Measurements from ENCODE around the gene KRT75.
"Not testable (repeated sequence)": the region's sequence is repeated elsewhere in the genome, so short reads cannot be mapped to it uniquely, and the experiment has no call there.

KRT75 gene

GRCh38 chr12:52452101-52452500 lies 17.9 kb upstream of the KRT75 start, which contains the start of gene KRT6B (continued):
- TF ChIP-seq, protein P1, sequence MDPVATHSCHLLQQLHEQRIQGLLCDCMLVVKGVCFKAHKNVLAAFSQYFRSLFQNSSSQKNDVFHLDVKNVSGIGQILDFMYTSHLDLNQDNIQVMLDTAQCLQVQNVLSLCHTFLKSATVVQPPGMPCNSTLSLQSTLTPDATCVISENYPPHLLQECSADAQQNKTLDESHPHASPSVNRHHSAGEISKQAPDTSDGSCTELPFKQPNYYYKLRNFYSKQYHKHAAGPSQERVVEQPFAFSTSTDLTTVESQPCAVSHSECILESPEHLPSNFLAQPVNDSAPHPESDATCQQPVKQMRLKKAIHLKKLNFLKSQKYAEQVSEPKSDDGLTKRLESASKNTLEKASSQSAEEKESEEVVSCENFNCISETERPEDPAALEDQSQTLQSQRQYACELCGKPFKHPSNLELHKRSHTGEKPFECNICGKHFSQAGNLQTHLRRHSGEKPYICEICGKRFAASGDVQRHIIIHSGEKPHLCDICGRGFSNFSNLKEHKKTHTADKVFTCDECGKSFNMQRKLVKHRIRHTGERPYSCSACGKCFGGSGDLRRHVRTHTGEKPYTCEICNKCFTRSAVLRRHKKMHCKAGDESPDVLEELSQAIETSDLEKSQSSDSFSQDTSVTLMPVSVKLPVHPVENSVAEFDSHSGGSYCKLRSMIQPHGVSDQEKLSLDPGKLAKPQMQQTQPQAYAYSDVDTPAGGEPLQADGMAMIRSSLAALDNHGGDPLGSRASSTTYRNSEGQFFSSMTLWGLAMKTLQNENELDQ (tag by site-specific recombination; IDR thresholded peaks at IDR 0.05; ENCODE audit: low read depth), result no peak
- TF ChIP-seq ZSCAN23 (tag by site-specific recombination; IDR thresholded peaks at IDR 0.05) (no peak), ZNF202 (tag by site-specific recombination; IDR thresholded peaks at IDR 0.05; ENCODE audit: borderline replicate concordance) (no peak), ZNF341 (tag by site-specific recombination; IDR thresholded peaks at IDR 0.05; ENCODE audit: low read depth) (no peak)

GRCh38 chr12:52448228-52448627 lies 14.1 kb upstream of the KRT75 start:
- POLR2A ChIA-PET, result no interaction called here

DNA sequence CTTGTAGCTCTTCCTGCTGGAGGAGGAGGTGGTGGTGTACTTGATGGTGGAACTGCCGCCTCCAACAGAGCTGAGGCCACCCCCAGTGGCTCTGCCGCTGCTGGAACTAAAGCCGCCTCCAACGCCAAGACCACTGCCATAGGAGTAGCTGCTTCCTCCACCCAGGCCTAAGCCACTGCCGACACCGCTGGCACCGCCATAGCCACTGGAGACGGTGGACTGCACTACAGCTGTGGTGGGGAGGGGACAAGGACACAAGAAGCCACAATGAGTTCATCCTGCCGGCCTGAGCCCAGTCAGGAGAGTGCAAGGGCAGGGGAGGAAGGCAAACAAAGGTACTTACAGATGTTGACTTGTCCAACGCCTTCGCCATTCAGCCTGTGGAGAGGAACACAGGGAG lies 13.0 kb upstream of the KRT75 start:
- H3K9me3 ChIP-seq (ENCODE audit: control insufficient read depth, insufficient read depth, low read depth, low read length); H3K4me1 ChIP-seq (ENCODE audit: control insufficient read depth, insufficient read depth, low read length); H3K4me3 ChIP-seq (ENCODE audit: low read depth, low read length); POLR2A ChIA-PET; H3K36me3 ChIP-seq (ENCODE audit: control insufficient read depth in 2 of 2, insufficient read depth in 1 of 2, low read length in 2 of 2); H3K27ac ChIP-seq (ENCODE audit: extremely low read depth, low read depth, low read length); CTCF ChIA-PET: not testable (repeated sequence)

More at GRCh38 chr12:52448228-52448627, 14.1 kb upstream of the KRT75 start:
- Histone ChIP-seq H3K27ac (ENCODE audit: extremely low read depth, low read depth, low read length) (no peak overlapping the region), H3K36me3 (ENCODE audit: control insufficient read depth in 2 of 2, insufficient read depth in 1 of 2, low read length in 2 of 2) (no peaks in the 10 kb centered on the region), H3K4me3 (ENCODE audit: low read depth, low read length) (no peak overlapping the region), H3K9me3 (ENCODE audit: control insufficient read depth, insufficient read depth, low read depth, low read length) (no peaks in the 10 kb centered on the region), H3K4me1 (ENCODE audit: control insufficient read depth, insufficient read depth, low read length) (no peaks in the 10 kb centered on the region)
- TF ChIP-seq MYNN (tag by site-specific recombination; IDR thresholded peaks at IDR 0.05; ENCODE audit: borderline replicate concordance), result no peak
- CTCF ChIA-PET, result no interaction called here

- POLR2A ChIA-PET, result no interaction called here
- H3K27ac ChIP-seq (ENCODE audit: extremely low read depth, low read depth, low read length), result no peak overlapping the region
- CTCF ChIA-PET, result no interaction called here
- no peaks in the 10 kb centered on the region for H3K36me3 ChIP-seq (ENCODE audit: control insufficient read depth in 2 of 2, insufficient read depth in 1 of 2, low read length in 2 of 2)
- no peaks in the 10 kb centered on the region for H3K4me1 ChIP-seq (ENCODE audit: control insufficient read depth, insufficient read depth, low read length)
- no peaks in the 10 kb centered on the region for H3K9me3 ChIP-seq (ENCODE audit: control insufficient read depth, insufficient read depth, low read depth, low read length)
- H3K4me3 ChIP-seq (ENCODE audit: low read depth, low read length), result no peak overlapping the region
- no peak for TF ChIP-seq PRDM4 (tag by site-specific recombination; IDR thresholded peaks at IDR 0.05)
- TF ChIP-seq, protein P2, sequence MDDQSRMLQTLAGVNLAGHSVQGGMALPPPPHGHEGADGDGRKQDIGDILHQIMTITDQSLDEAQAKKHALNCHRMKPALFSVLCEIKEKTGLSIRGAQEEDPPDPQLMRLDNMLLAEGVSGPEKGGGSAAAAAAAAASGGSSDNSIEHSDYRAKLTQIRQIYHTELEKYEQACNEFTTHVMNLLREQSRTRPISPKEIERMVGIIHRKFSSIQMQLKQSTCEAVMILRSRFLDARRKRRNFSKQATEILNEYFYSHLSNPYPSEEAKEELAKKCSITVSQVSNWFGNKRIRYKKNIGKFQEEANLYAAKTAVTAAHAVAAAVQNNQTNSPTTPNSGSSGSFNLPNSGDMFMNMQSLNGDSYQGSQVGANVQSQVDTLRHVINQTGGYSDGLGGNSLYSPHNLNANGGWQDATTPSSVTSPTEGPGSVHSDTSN (CRISPR knock-in tag; IDR thresholded peaks at IDR 0.05), result no peak
- no peak for TF ChIP-seq ZBTB6 (tag by site-specific recombination; IDR thresholded peaks at IDR 0.05)
- TF ChIP-seq KLF10 (tag by site-specific recombination; IDR thresholded peaks at IDR 0.05), result no peak
- TF ChIP-seq ZNF660 (tag by site-specific recombination; IDR thresholded peaks at IDR 0.05), result no peak
- TF ChIP-seq ZNF169 (tag by site-specific recombination; IDR thresholded peaks at IDR 0.05), result no peak
- no peak for TF ChIP-seq ZNF404 (tag by site-specific recombination; IDR thresholded peaks at IDR 0.05)
- TF ChIP-seq ZNF248 (tag by site-specific recombination; IDR thresholded peaks at IDR 0.05), result no peak
- TF ChIP-seq, protein P3, sequence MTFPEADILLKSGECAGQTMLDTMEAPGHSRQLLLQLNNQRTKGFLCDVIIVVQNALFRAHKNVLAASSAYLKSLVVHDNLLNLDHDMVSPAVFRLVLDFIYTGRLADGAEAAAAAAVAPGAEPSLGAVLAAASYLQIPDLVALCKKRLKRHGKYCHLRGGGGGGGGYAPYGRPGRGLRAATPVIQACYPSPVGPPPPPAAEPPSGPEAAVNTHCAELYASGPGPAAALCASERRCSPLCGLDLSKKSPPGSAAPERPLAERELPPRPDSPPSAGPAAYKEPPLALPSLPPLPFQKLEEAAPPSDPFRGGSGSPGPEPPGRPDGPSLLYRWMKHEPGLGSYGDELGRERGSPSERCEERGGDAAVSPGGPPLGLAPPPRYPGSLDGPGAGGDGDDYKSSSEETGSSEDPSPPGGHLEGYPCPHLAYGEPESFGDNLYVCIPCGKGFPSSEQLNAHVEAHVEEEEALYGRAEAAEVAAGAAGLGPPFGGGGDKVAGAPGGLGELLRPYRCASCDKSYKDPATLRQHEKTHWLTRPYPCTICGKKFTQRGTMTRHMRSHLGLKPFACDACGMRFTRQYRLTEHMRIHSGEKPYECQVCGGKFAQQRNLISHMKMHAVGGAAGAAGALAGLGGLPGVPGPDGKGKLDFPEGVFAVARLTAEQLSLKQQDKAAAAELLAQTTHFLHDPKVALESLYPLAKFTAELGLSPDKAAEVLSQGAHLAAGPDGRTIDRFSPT (tag by site-specific recombination; IDR thresholded peaks at IDR 0.05), result no peak
- TF ChIP-seq ZBTB10 (tag by site-specific recombination; IDR thresholded peaks at IDR 0.05), result no peak
- TF ChIP-seq REPIN1 (tag by site-specific recombination; IDR thresholded peaks at IDR 0.05; ENCODE audit: low read depth), result no peak
- no peak for TF ChIP-seq KLF8 (tag by site-specific recombination; IDR thresholded peaks at IDR 0.05)
These were observed 12.3 kb upstream of the KRT75 start for GRCh38 chr12:52446367-52447045.

Data from HEK293 (cell line).